Fibroblast of lung (primary cell): ENCODE measurements around the gene KIF26B. TPM values are rescaled to one million over a fixed set of nuclear protein-coding genes. Genes with fewer than 3 reads are reported as not detected.

Experiments used
- DNase-seq, 2 donors: peaks; one replicate each; pipeline versions ENCODE4 v3.0.0 to v3.0.0-alpha.2; 2010; ENCODE audit warnings: low read depth in 2 of 2
- H2AFZ ChIP-seq: 2 replicates; pipeline ENCODE4 v1.5.1; 2012; ENCODE audit warnings: low read length, control low read depth, inconsistent platforms
- H3K27ac ChIP-seq: 2 replicates; pipeline ENCODE4 v1.5.1; 2011; ENCODE audit warnings: low read length, control low read depth; ENCODE audit not compliant: insufficient read depth
- H3K27me3 ChIP-seq: 2 replicates; pipeline ENCODE4 v1.5.1; 2011; ENCODE audit warnings: mild to moderate bottlenecking, low read length; ENCODE audit not compliant: control insufficient read depth, insufficient read depth
- H3K36me3 ChIP-seq: 2 replicates; pipeline ENCODE4 v1.5.1; 2011; ENCODE audit warnings: low read length; ENCODE audit not compliant: control insufficient read depth, insufficient read depth
- H3K4me1 ChIP-seq: 2 replicates; pipeline ENCODE4 v1.5.1; 2011; ENCODE audit warnings: low read length; ENCODE audit not compliant: control insufficient read depth, insufficient read depth; ENCODE audit errors: extremely low read depth
- H3K4me2 ChIP-seq: 2 replicates; pipeline ENCODE4 v1.5.1; 2011; ENCODE audit warnings: low read length, control low read depth; ENCODE audit not compliant: insufficient read depth; ENCODE audit errors: extremely low read depth
- H3K4me3 ChIP-seq, 4 experiments: fragments of 200-600 bp in 1 of 4; sonication (generic) in 1 of 4; replicated peaks in 1 of 4; 2 replicates each; pipeline ENCODE4 v1.5.1; 2011 to 2016; ENCODE audit warnings: low read length in 4 of 4, low read depth in 3 of 4, mild to moderate bottlenecking in 3 of 4, control low read depth in 2 of 4, inconsistent platforms in 1 of 4, mixed read lengths in 1 of 4; ENCODE audit not compliant: insufficient read depth in 1 of 4; ENCODE audit errors: control extremely low read depth in 1 of 4
- H3K79me2 ChIP-seq: 2 replicates; pipeline ENCODE4 v1.5.1; 2012; ENCODE audit warnings: mild to moderate bottlenecking, low read length, inconsistent platforms; ENCODE audit not compliant: control insufficient read depth, insufficient read depth
- H3K9ac ChIP-seq: 2 replicates; pipeline ENCODE4 v1.5.1; 2011; ENCODE audit warnings: mild to moderate bottlenecking, low read length, control low read depth; ENCODE audit not compliant: insufficient read depth
- H3K9me3 ChIP-seq: 2 replicates; pipeline ENCODE4 v1.5.1; 2012; ENCODE audit warnings: low read depth, low read length; ENCODE audit not compliant: control insufficient read depth, insufficient read depth
- H4K20me1 ChIP-seq: 2 replicates; pipeline ENCODE4 v1.5.1; 2011; ENCODE audit warnings: low read length; ENCODE audit not compliant: control insufficient read depth, insufficient read depth; ENCODE audit errors: extremely low read depth
- EZH2 ChIP-seq: IDR thresholded peaks from 2 replicates; pipeline ENCODE4 v1.5.1; 2012; ENCODE audit warnings: low read length, control low read depth, mild to moderate bottlenecking; ENCODE audit errors: missing control alignments
- polyA plus RNA-seq, 2 donors: library from polyadenylated mRNA; depleted of rRNA in 1 of 2; stranded (reverse) in 1 of 2; unstranded in 1 of 2; fragments of >200 nt; gene quantifications; 2 replicates each; pipeline ENCODE4 v1.2.1, GENCODE V29; 2011 to 2012; ENCODE audit warnings: missing spikeins in 1 of 2
- total RNA-seq: library from RNA; depleted of rRNA; stranded (reverse); fragments of >200 nt; gene quantifications from 2 replicates; pipeline ENCODE4 v1.2.1, GENCODE V29; 2014
- TF ChIP-seq, protein P1 (sequence below), 2 donors: IDR thresholded peaks in 1 of 2; conservative IDR thresholded peaks in 1 of 2; 1 replicate in 1 of 2; 2 replicates in 1 of 2; pipeline ENCODE4 v1.5.1; 2011 to 2012; ENCODE audit warnings: low read length in 2 of 2, control low read depth in 1 of 2, inconsistent platforms in 1 of 2, low read depth in 1 of 2, mild to moderate bottlenecking in 1 of 2

KIF26B gene
- total and polyA plus RNA-seq, 2 donors (not counting 1 experiment from before 2014, with no cell fraction given): 5.3 to 6.1 TPM

DNA sequence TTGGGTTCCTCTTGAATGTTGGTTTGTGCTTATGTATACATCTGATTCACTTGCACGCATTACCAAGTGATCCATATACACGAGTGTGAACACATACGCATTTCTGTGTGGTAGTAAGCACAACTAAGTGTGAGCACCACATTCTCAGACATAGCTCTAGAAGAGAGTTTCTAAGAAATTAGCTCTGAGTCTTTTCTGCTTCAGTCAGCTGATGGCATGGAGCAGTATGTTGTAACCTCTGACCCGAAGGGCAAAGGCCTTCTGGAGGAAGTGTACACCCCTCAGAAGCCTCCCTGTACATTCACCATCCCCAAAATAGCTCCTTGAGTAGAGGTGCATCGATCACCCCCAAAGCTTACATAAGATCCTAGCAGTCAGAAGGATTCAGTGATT, 183.7 kb downstream of the KIF26B start:
- Histone ChIP-seq H4K20me1 (no peaks in the 10 kb centered on the region), H3K4me2 (no peak overlapping the region), H3K27me3 (no peaks in the 10 kb centered on the region), H3K36me3 (no peaks in the 10 kb centered on the region), H3K27ac (no peak overlapping the region), H3K4me1 (no peaks in the 10 kb centered on the region), H3K9ac (no peak overlapping the region), H3K4me3 (no peak overlapping the region), H3K9me3 (no peaks in the 10 kb centered on the region), H3K79me2 (no peaks in the 10 kb centered on the region), H2AFZ (no peak overlapping the region)
- no peak for DNase-seq
- TF ChIP-seq, protein P1, sequence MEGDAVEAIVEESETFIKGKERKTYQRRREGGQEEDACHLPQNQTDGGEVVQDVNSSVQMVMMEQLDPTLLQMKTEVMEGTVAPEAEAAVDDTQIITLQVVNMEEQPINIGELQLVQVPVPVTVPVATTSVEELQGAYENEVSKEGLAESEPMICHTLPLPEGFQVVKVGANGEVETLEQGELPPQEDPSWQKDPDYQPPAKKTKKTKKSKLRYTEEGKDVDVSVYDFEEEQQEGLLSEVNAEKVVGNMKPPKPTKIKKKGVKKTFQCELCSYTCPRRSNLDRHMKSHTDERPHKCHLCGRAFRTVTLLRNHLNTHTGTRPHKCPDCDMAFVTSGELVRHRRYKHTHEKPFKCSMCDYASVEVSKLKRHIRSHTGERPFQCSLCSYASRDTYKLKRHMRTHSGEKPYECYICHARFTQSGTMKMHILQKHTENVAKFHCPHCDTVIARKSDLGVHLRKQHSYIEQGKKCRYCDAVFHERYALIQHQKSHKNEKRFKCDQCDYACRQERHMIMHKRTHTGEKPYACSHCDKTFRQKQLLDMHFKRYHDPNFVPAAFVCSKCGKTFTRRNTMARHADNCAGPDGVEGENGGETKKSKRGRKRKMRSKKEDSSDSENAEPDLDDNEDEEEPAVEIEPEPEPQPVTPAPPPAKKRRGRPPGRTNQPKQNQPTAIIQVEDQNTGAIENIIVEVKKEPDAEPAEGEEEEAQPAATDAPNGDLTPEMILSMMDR (conservative IDR thresholded peaks at IDR 0.05 in 1 of 2, IDR thresholded peaks at IDR 0.05 in 1 of 2; ENCODE audit: low read depth in 1 of 2, low read length in 2 of 2): no peak
- TF ChIP-seq EZH2: no peak

DNA sequence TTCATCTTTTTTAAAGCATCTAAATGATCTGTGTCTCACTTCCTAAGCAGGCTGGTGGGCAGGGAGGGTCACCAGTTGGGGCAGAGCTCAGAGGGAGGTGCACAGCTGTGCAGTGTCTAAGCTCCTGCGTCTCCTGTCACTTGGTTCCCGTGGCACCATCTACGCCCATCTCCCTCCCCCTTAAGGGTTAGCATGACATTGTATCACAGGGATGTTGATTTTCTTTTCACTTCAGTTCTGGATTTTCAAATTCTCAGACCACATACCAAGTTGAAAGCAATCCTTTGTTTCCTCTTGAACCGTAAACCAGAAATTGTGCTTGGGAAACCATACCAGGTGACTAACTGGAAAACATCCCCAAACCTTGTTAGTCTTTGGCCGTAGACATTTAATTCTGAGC, 187.0 kb downstream of the KIF26B start:
- Histone ChIP-seq H2AFZ (no peak overlapping the region), H3K27me3 (no peaks in the 10 kb centered on the region), H3K36me3 (no peaks in the 10 kb centered on the region), H3K4me2 (no peak overlapping the region), H3K4me3 (no peak overlapping the region), H3K79me2 (no peaks in the 10 kb centered on the region), H3K9me3 (no peaks in the 10 kb centered on the region), H3K27ac (no peak overlapping the region), H4K20me1 (no peaks in the 10 kb centered on the region), H3K4me1 (no peaks in the 10 kb centered on the region), H3K9ac (no peak overlapping the region)
- no peak for DNase-seq
- TF ChIP-seq, protein P1 (conservative IDR thresholded peaks at IDR 0.05 in 1 of 2, IDR thresholded peaks at IDR 0.05 in 1 of 2; ENCODE audit: low read depth in 1 of 2, low read length in 2 of 2): no peak
- no peak for TF ChIP-seq EZH2

DNA sequence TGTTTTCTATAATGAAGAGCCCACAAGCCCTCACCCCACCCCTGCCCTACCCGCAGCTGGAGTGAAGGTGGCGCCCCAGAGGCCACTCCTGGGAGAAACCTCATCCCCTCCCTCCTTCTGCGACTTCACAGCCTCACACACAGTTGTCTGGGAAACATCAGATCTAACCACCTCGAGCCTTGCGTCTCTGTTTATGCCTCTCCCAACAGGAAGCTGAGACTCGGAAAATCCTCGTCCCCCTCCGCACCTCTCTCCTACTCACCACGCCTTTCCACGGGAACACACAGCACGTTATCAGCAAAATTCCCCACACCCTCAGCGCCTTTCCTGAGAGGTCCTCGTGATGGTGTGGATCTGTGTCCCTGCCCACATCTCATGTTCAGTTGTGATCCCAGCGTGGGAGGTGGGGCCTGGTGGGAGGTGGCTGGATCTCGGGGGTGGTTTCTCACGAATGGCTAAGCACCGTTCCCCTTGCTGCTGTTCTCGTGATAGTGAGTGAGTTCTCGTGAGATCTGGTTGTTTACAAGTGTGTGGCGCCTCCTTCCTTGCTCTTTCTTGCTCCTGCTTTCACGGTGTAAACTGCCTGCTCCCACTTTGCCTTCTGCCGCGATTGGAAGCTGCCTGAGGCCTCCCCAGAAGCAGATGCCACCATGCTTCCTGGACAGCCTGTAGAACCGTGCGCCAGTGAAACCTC, 190.6 kb downstream of the KIF26B start:
- Histone ChIP-seq H3K27ac (no peak overlapping the region), H3K27me3 (no peaks in the 10 kb centered on the region)
- TF ChIP-seq, protein P1 (conservative IDR thresholded peaks at IDR 0.05 in 1 of 2, IDR thresholded peaks at IDR 0.05 in 1 of 2; ENCODE audit: low read depth in 1 of 2, low read length in 2 of 2): no peak
- no peak for TF ChIP-seq EZH2

More for the DNA sequence above, 190.6 kb downstream of the KIF26B start:
- Histone ChIP-seq H3K4me1 (no peaks in the 10 kb centered on the region), H3K79me2 (no peaks in the 10 kb centered on the region), H3K4me2 (no peak overlapping the region), H3K4me3 (no peak overlapping the region), H3K36me3 (no peaks in the 10 kb centered on the region), H2AFZ (no peak overlapping the region), H4K20me1 (no peaks in the 10 kb centered on the region), H3K9ac (no peak overlapping the region), H3K9me3 (no peaks in the 10 kb centered on the region)
- DNase-seq: no peak
